Measurements from ENCODE around the gene CNTNAP1. TPM values are rescaled to one million over a fixed set of nuclear protein-coding genes. Genes with fewer than 3 reads are reported as not detected.

The CNTNAP1 gene
- total RNA-seq, 4 donors from 2014 or later: 3.7 to 43.8 (median 10.1) TPM

- Histone ChIP-seq H3K9me3 (no peaks in the 10 kb centered on the region), H3K27me3 (peaks cover 11% of the 10 kb centered on the region), H3K4me3 (peak overlapping the region; percentile 75 to 91 (median 85)), H3K36me3 (no peaks in the 10 kb centered on the region), H3K27ac (peak overlapping the region; percentile 92 to 98 (median 96)), H3K4me1 (peaks cover 34 to 80% (median 62%) of the 10 kb centered on the region in 4 donors)
- DNase-seq: peak; percentile 100
- WGBS, 2 donors (ENCODE audit: low coverage in 1 of 2): 3 to 7% methylated on average over 9 to 30 of the region's 33 CpGs
- in situ Hi-C loops (cut with MboI; ENCODE audit: low pct_ligation_motif_present in 1 of 4, low pct_unique_long_range_greater_than_20kb in 1 of 4, low sequenced_read_pairs in 3 of 4) (loop anchor here in 3 of 4 donors (25.0 kb wide), 1 partner anchor 90 kb away; the partner anchor contains the start of gene PSMC3IP (in 3 of the 3)), intact Hi-C loops (cut with DNase I; ENCODE audit: low total_unique reads) (no loop called here)
- TF ChIP-seq POLR2A (IDR thresholded peaks at IDR 0.05): no peak
- no peak for TF ChIP-seq CTCF (IDR thresholded peaks at IDR 0.05)
- TF ChIP-seq POLR2AphosphoS5 (IDR thresholded peaks at IDR 0.05): no peak
- TF ChIP-seq EP300 (IDR thresholded peaks at IDR 0.05; ENCODE audit: low read depth): no peak
Measured at GRCh38 chr17:42677012-42677857, 5.1 kb upstream of the CNTNAP1 start.

GRCh38 chr17:42677921-42678781, 4.2 kb upstream of the CNTNAP1 start:
- H3K9me3 ChIP-seq: no peaks in the 10 kb centered on the region
- peak overlapping the region; percentile 57 to 91 (median 64) for H3K4me3 ChIP-seq
- intact Hi-C loops (cut with DNase I; ENCODE audit: low total_unique reads): no loop called here
- peaks cover 36 to 89% (median 70%) of the 10 kb centered on the region in 4 donors for H3K4me1 ChIP-seq
- DNase-seq: peak; percentile 90
- 0% methylated on average over 1 to 48 of the region's 53 CpGs for WGBS, 2 donors (ENCODE audit: low coverage in 1 of 2)
- TF ChIP-seq CTCF (IDR thresholded peaks at IDR 0.05) (no peak), POLR2AphosphoS5 (IDR thresholded peaks at IDR 0.05) (peak; percentile 45 to 66 (median 60)), EP300 (IDR thresholded peaks at IDR 0.05; ENCODE audit: low read depth) (no peak), POLR2A (IDR thresholded peaks at IDR 0.05) (peak; percentile 28)
- in situ Hi-C loops (cut with MboI; ENCODE audit: low pct_ligation_motif_present in 1 of 4, low pct_unique_long_range_greater_than_20kb in 1 of 4, low sequenced_read_pairs in 3 of 4): loop anchor here in 3 of 4 donors (25.0 kb wide), 1 partner anchor 91 kb away; the partner anchor contains the start of gene PSMC3IP (in 3 of the 3)
- peak overlapping the region; percentile 92 to 98 (median 96) for H3K27ac ChIP-seq
- peaks cover 20% of the 10 kb centered on the region for H3K27me3 ChIP-seq
- no peaks in the 10 kb centered on the region for H3K36me3 ChIP-seq

DNA sequence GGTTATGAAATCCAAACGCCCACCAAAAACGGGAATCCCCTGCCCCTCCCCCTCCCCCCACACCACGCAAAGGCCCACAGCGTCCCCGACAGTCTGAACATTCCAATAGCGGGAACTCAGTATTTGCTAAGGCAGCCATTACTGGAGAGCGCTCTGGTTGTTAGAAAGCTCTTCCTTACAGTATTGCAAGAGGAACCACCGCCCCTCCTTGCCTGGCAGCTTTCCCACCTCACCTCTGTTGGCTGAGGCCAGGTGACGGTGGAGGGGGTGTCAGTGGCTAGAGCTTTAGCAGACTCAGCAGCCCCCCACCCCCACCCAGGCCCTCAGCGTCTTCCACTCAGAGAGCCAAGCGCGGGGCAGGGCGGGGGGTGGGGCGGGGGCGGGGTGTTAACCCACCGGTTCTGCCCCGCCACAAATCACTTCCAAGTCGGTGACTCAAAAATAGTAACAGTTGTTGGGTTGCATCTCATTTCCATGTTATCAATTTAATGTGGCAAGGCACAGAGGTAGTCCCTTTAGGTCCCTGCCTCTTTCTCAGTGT, 3.3 kb upstream of the CNTNAP1 start:
- DNase-seq: peak; percentile 76
- H3K9me3 ChIP-seq: no peaks in the 10 kb centered on the region
- H3K4me3 ChIP-seq: peak overlapping the region in 3 of 4 donors; percentile 57 to 91 (median 62)
- TF ChIP-seq POLR2AphosphoS5 (IDR thresholded peaks at IDR 0.05): no peak
- no peak for TF ChIP-seq EP300 (IDR thresholded peaks at IDR 0.05; ENCODE audit: low read depth)
- no peak for TF ChIP-seq CTCF (IDR thresholded peaks at IDR 0.05)
- no peak for TF ChIP-seq POLR2A (IDR thresholded peaks at IDR 0.05)
- 3 to 5% methylated on average over 4 to 17 of the region's 18 CpGs for WGBS, 2 donors (ENCODE audit: low coverage in 1 of 2)
- H3K27ac ChIP-seq: peak overlapping the region; percentile 92 to 98 (median 96)
- in situ Hi-C loops (cut with MboI; ENCODE audit: low pct_ligation_motif_present in 1 of 4, low pct_unique_long_range_greater_than_20kb in 1 of 4, low sequenced_read_pairs in 3 of 4): loop anchor here in 3 of 4 donors (25.0 kb wide), 1 partner anchor 92 kb away; the partner anchor contains the start of gene PSMC3IP (in 3 of the 3)
- peaks cover 39 to 90% (median 75%) of the 10 kb centered on the region in 4 donors for H3K4me1 ChIP-seq
- H3K27me3 ChIP-seq: peaks cover 26% of the 10 kb centered on the region
- intact Hi-C loops (cut with DNase I; ENCODE audit: low total_unique reads): no loop called here
- H3K36me3 ChIP-seq: no peaks in the 10 kb centered on the region

Measured in transverse colon (tissue), 4 donors.